HG03575 (cell line): ENCODE data around the gene ESYT2.

Source experiments
- ATAC-seq: cut with Tn5 transposase; IDR thresholded peaks from one replicate; pipeline ENCODE4 v1.9.1; 2021; ENCODE audit not compliant: unreplicated experiment, insufficient number of reproducible peaks, low FRiP score; ENCODE audit errors: extremely low read depth

ESYT2 gene

GRCh38 chr7:158781217-158781973 is 47.9 kb downstream of the ESYT2 start:
- no peak for ATAC-seq

- no peak for ATAC-seq
Observed at GRCh38 chr7:158779061-158780000, 50.0 kb downstream of the ESYT2 start.

GRCh38 chr7:158778471-158778870 is 50.8 kb downstream of the ESYT2 start:
- no peak for ATAC-seq

- ATAC-seq = no peak
Observed at GRCh38 chr7:158777793-158778192, 51.5 kb downstream of the ESYT2 start.

- ATAC-seq = no peak
Observed at GRCh38 chr7:158776474-158776873, 52.8 kb downstream of the ESYT2 start.

- ATAC-seq = no peak
Observed at GRCh38 chr7:158774952-158775351, 54.4 kb downstream of the ESYT2 start.

- ATAC-seq = no peak
Observed at GRCh38 chr7:158772916-158773315, 56.4 kb downstream of the ESYT2 start.

GRCh38 chr7:158771213-158771834 is 58.0 kb downstream of the ESYT2 start:
- ATAC-seq = no peak

- ATAC-seq = no peak
Observed at GRCh38 chr7:158767707-158768106, 61.6 kb downstream of the ESYT2 start.

- no peak for ATAC-seq
Observed at GRCh38 chr7:158766570-158767281, 62.6 kb downstream of the ESYT2 start.

GRCh38 chr7:158765020-158765419 is 64.3 kb downstream of the ESYT2 start:
- ATAC-seq = no peak

- no peak for ATAC-seq
Observed at GRCh38 chr7:158763454-158764033, 65.8 kb downstream of the ESYT2 start.

GRCh38 chr7:158761945-158762344 is 67.4 kb downstream of the ESYT2 start:
- no peak for ATAC-seq

- ATAC-seq = no peak
Observed at GRCh38 chr7:158760936-158761335, 68.4 kb downstream of the ESYT2 start.

- no peak for ATAC-seq
Observed at GRCh38 chr7:158760445-158760764, 68.9 kb downstream of the ESYT2 start.

GRCh38 chr7:158759749-158760444 is 69.4 kb downstream of the ESYT2 start:
- no peak for ATAC-seq

GRCh38 chr7:158759245-158759614 is 70.1 kb downstream of the ESYT2 start:
- no peak for ATAC-seq

GRCh38 chr7:158758586-158759244 is 70.6 kb downstream of the ESYT2 start:
- no peak for ATAC-seq
